ENCODE results near the gene CEACAM3.
"Not testable (repeated sequence)": the region's sequence is repeated elsewhere in the genome, so short reads cannot be mapped to it uniquely, and the experiment has no call there.

Gene CEACAM3

GRCh38 chr19:41796362-41796761 lies at the start of gene CEACAM3:
Gene CEACAM3, plus strand, starts transcription at chr19:41796587. Its CDS starts 91 bp downstream, at chr19:41796678.
- no peak for DNase-seq

- DNase-seq: peak in 9 of 51 donors; percentile 1 to 25 (median 8)
These were observed 49.7 kb upstream of the CEACAM3 start for GRCh38 chr19:41746593-41747227.

- DNase-seq: no peak
These were observed 48.4 kb upstream of the CEACAM3 start for GRCh38 chr19:41748012-41748411.

- peak in 1 of 51 donors; percentile 6 for DNase-seq
These were observed 45.9 kb upstream of the CEACAM3 start for GRCh38 chr19:41750248-41751134.

- DNase-seq: peak in 9 of 51 donors; percentile 2 to 18 (median 6)
These were observed 43.2 kb upstream of the CEACAM3 start for GRCh38 chr19:41753159-41753558.

- peak in 13 of 51 donors; percentile 2 to 52 (median 5) for DNase-seq
These were observed 42.4 kb upstream of the CEACAM3 start for GRCh38 chr19:41753936-41754529.

GRCh38 chr19:41755328-41755913 lies 41.0 kb upstream of the CEACAM3 start, which contains the start of gene CEACAM6:
Gene CEACAM6, plus strand, starts transcription at chr19:41755530. Its CDS starts 109 bp downstream, at chr19:41755639.
- DNase-seq: no peak

- DNase-seq: no peak
These were observed 37.5 kb upstream of the CEACAM3 start for GRCh38 chr19:41758846-41759245.

GRCh38 chr19:41767115-41767514 lies 29.3 kb upstream of the CEACAM3 start:
- DNase-seq: no peak

- DNase-seq: not testable (repeated sequence)
These were observed 28.3 kb upstream of the CEACAM3 start for GRCh38 chr19:41768105-41768504.

- no peak for DNase-seq
These were observed 26.8 kb upstream of the CEACAM3 start for GRCh38 chr19:41769608-41770007.

GRCh38 chr19:41771410-41771809 lies 25.0 kb upstream of the CEACAM3 start:
- DNase-seq: no peak

- no peak for DNase-seq
These were observed 21.8 kb upstream of the CEACAM3 start for GRCh38 chr19:41774515-41774980.

- no peak for DNase-seq
These were observed 19.7 kb upstream of the CEACAM3 start for GRCh38 chr19:41776700-41777099.

GRCh38 chr19:41783612-41784011 lies 12.8 kb upstream of the CEACAM3 start:
- DNase-seq: no peak

- DNase-seq: no peak
These were observed 12.1 kb upstream of the CEACAM3 start for GRCh38 chr19:41784312-41784711.

- no peak for DNase-seq
These were observed 11.6 kb upstream of the CEACAM3 start for GRCh38 chr19:41784743-41785142.

- DNase-seq: peak in 15 of 51 donors; percentile 0 to 29 (median 8)
These were observed 10.7 kb upstream of the CEACAM3 start for GRCh38 chr19:41785653-41786052.

GRCh38 chr19:41787055-41787454 lies 9.3 kb upstream of the CEACAM3 start:
- no peak for DNase-seq

GRCh38 chr19:41788518-41788917 lies 7.9 kb upstream of the CEACAM3 start:
- not testable (repeated sequence) for DNase-seq

- DNase-seq: not testable (repeated sequence)
These were observed 7.3 kb upstream of the CEACAM3 start for GRCh38 chr19:41789053-41789452.
